ENCODE measurements around the gene PCED1B. TPM values are rescaled to one million over a fixed set of nuclear protein-coding genes. Genes with fewer than 3 reads are reported as not detected.
A peak's percentile ranks its signal among the peaks of the same experiment; 100 is the strongest.
"Not testable (repeated sequence)": the region's sequence is repeated elsewhere in the genome, so short reads cannot be mapped to it uniquely, and the experiment has no call there.

The PCED1B gene
- total RNA-seq, 1 donor from 2014 or later = 0.20 TPM

GRCh38 chr12:47206450-47207339 is 127.3 kb downstream of the PCED1B start:
- DNase-seq (ENCODE audit: low read depth in 2 of 2) = no peak

GRCh38 chr12:47207340-47207717 is 127.9 kb downstream of the PCED1B start:
- DNase-seq (ENCODE audit: low read depth in 2 of 2) = no peak

GRCh38 chr12:47207829-47208248 is 128.4 kb downstream of the PCED1B start:
- no peak for DNase-seq (ENCODE audit: low read depth in 2 of 2)

- no peak for DNase-seq (ENCODE audit: low read depth in 2 of 2)
Measured at GRCh38 chr12:47209014-47209413, 129.6 kb downstream of the PCED1B start.

- DNase-seq (ENCODE audit: low read depth in 2 of 2) = no peak
Measured at GRCh38 chr12:47210776-47211175, 131.4 kb downstream of the PCED1B start.

- DNase-seq (ENCODE audit: low read depth in 2 of 2) = no peak
Measured at GRCh38 chr12:47212701-47213039, 133.2 kb downstream of the PCED1B start.

GRCh38 chr12:47213396-47213795 is 134.0 kb downstream of the PCED1B start:
- DNase-seq (ENCODE audit: low read depth in 2 of 2) = no peak

GRCh38 chr12:47214001-47214619 is 134.7 kb downstream of the PCED1B start:
- DNase-seq (ENCODE audit: low read depth in 2 of 2) = no peak

GRCh38 chr12:47214771-47215170 is 135.3 kb downstream of the PCED1B start:
- no peak for DNase-seq (ENCODE audit: low read depth in 2 of 2)

- no peak for DNase-seq (ENCODE audit: low read depth in 2 of 2)
Measured at GRCh38 chr12:47216150-47216677, 136.8 kb downstream of the PCED1B start.

- not testable (repeated sequence) for DNase-seq (ENCODE audit: low read depth in 2 of 2)
Measured at GRCh38 chr12:47217595-47217869, 138.1 kb downstream of the PCED1B start.

GRCh38 chr12:47218191-47218654 is 138.8 kb downstream of the PCED1B start:
- DNase-seq (ENCODE audit: low read depth in 2 of 2) = no peak

- no peak for DNase-seq (ENCODE audit: low read depth in 2 of 2)
Measured at GRCh38 chr12:47219243-47219642, 139.8 kb downstream of the PCED1B start.

GRCh38 chr12:47221256-47222023 is 142.0 kb downstream of the PCED1B start:
- no peak for DNase-seq (ENCODE audit: low read depth in 2 of 2)

- no peak for DNase-seq (ENCODE audit: low read depth in 2 of 2)
Measured at GRCh38 chr12:47222520-47223030, 143.2 kb downstream of the PCED1B start.

- DNase-seq (ENCODE audit: low read depth in 2 of 2) = no peak
Measured at GRCh38 chr12:47223031-47223847, 143.8 kb downstream of the PCED1B start.

- DNase-seq (ENCODE audit: low read depth in 2 of 2) = peak; percentile 2 to 59
Measured at GRCh38 chr12:47223848-47224213, 144.4 kb downstream of the PCED1B start.

- DNase-seq (ENCODE audit: low read depth in 2 of 2) = no peak
Measured at GRCh38 chr12:47224563-47225133, 145.2 kb downstream of the PCED1B start.

GRCh38 chr12:47225356-47225755 is 145.9 kb downstream of the PCED1B start:
- DNase-seq (ENCODE audit: low read depth in 2 of 2) = no peak

- no peak for DNase-seq (ENCODE audit: low read depth in 2 of 2)
Measured at GRCh38 chr12:47226199-47226598, 146.8 kb downstream of the PCED1B start.

- no peak for DNase-seq (ENCODE audit: low read depth in 2 of 2)
Measured at GRCh38 chr12:47228802-47229201, 149.4 kb downstream of the PCED1B start.
